GM23338 (cell line): ENCODE data around the gene DDX21. TPM values are rescaled to one million over a fixed set of nuclear protein-coding genes. Genes with fewer than 3 reads are reported as not detected.

ENCODE experiments used
- ATAC-seq: fragments of 200-7000 bp; cut with Tn5 transposase; 3 replicates; pipeline ENCODE4 v1.9.1; 2020
- DNase-seq: peaks from one replicate; pipeline ENCODE4 v3.0.0-alpha.2; 2015; ENCODE audit warnings: low spot score
- H2AFZ ChIP-seq: fragments of 200-600 bp; sonication (generic); 2 replicates; pipeline ENCODE4 v1.8.0; 2016; ENCODE audit warnings: antibody characterized with exemption, mild to moderate bottlenecking, moderate library complexity
- H3F3A ChIP-seq: fragments of 200-600 bp; sonication (generic); replicated peaks from 2 replicates; pipeline ENCODE4 v1.8.0; 2017; ENCODE audit warnings: antibody characterized with exemption, mixed run types, low read depth
- H3K27ac ChIP-seq: fragments of 200-600 bp; sonication (generic); 2 replicates; pipeline ENCODE4 v1.6.1; 2016; ENCODE audit warnings: low read depth
- H3K27me3 ChIP-seq: fragments of 200-600 bp; sonication (generic); 2 replicates; pipeline ENCODE4 v1.8.0; 2016; ENCODE audit warnings: mild to moderate bottlenecking, mixed run types, moderate library complexity; ENCODE audit not compliant: insufficient read depth
- H3K36me3 ChIP-seq: fragments of 200-600 bp; sonication (generic); 2 replicates; pipeline ENCODE4 v1.8.0; 2016; ENCODE audit warnings: mild to moderate bottlenecking; ENCODE audit not compliant: insufficient read depth
- H3K4me1 ChIP-seq: fragments of 200-600 bp; sonication (generic); 2 replicates; pipeline ENCODE4 v1.8.0; 2016; ENCODE audit warnings: mild to moderate bottlenecking, moderate library complexity; ENCODE audit not compliant: insufficient read depth
- H3K4me2 ChIP-seq: fragments of 200-600 bp; sonication (generic); 2 replicates; pipeline ENCODE4 v1.7.1; 2017; ENCODE audit warnings: mixed run types
- H3K4me3 ChIP-seq: fragments of 200-600 bp; sonication (generic); 2 replicates; pipeline ENCODE4 v1.6.1; 2016; ENCODE audit warnings: mixed run types
- H3K79me2 ChIP-seq: fragments of 200-600 bp; sonication (generic); replicated peaks from 2 replicates; pipeline ENCODE4 v1.8.0; 2017; ENCODE audit warnings: mild to moderate bottlenecking; ENCODE audit not compliant: insufficient read depth
- H3K9me2 ChIP-seq: fragments of 200-600 bp; sonication (generic); 2 replicates; pipeline ENCODE4 v1.8.0; 2017; ENCODE audit not compliant: insufficient read depth
- H4K20me1 ChIP-seq: fragments of 200-600 bp; sonication (generic); replicated peaks from 2 replicates; pipeline ENCODE4 v1.8.0; 2017; ENCODE audit warnings: mild to moderate bottlenecking; ENCODE audit not compliant: insufficient read depth
- H3K27ac Mint-ChIP-seq: 2 replicates; pipeline ENCODE4 v1.8.0; 2020; ENCODE audit warnings: inconsistent platforms, mild to moderate bottlenecking, moderate library complexity, mixed read lengths
- H3K27me3 Mint-ChIP-seq: 3 replicates; pipeline ENCODE4 v1.8.0; 2022; ENCODE audit warnings: low read depth, mild to moderate bottlenecking, moderate library complexity, mixed read lengths, inconsistent platforms; ENCODE audit not compliant: insufficient read depth, poor library complexity
- H3K36me3 Mint-ChIP-seq: 3 replicates; pipeline ENCODE4 v1.8.0; 2021; ENCODE audit warnings: low read depth, mild to moderate bottlenecking, inconsistent platforms, moderate library complexity, mixed read lengths
- H3K4me1 Mint-ChIP-seq: 3 replicates; pipeline ENCODE4 v1.8.0; 2020; ENCODE audit warnings: mild to moderate bottlenecking, inconsistent platforms, mixed read lengths
- H3K4me3 Mint-ChIP-seq: 3 replicates; pipeline ENCODE4 v1.8.0; 2021; ENCODE audit warnings: moderate library complexity, mild to moderate bottlenecking, inconsistent platforms, mixed read lengths
- H3K9me3 Mint-ChIP-seq: 3 replicates; pipeline ENCODE4 v1.8.0; 2020; ENCODE audit warnings: moderate library complexity, mild to moderate bottlenecking, inconsistent platforms, mixed read lengths
- CREB1 ChIP-seq: fragments of 250-450 bp; sonication (Bioruptor Pico); IDR thresholded peaks from 2 replicates; pipeline ENCODE4 v1.5.0; 2020; ENCODE audit warnings: low read depth, mild to moderate bottlenecking, moderate library complexity
- CTCF ChIP-seq, 2 experiments: fragments of 200-600 bp in 1 of 2; sonication (generic) in 1 of 2; conservative IDR thresholded peaks; 2 replicates each; pipeline versions ENCODE4 v1.5.1 to v1.6.1; 2016 to 2017; ENCODE audit warnings: antibody characterized with exemption in 2 of 2, low read depth in 2 of 2, mild to moderate bottlenecking in 2 of 2, moderate library complexity in 1 of 2
- EZH2 ChIP-seq: fragments of 200-600 bp; sonication (generic); IDR thresholded peaks from one replicate; pipeline ENCODE4 v1.8.0; 2017; ENCODE audit warnings: antibody characterized with exemption, mild to moderate bottlenecking, low read depth; ENCODE audit not compliant: unreplicated experiment
- EZH2phosphoT487 ChIP-seq: fragments of 200-600 bp; sonication (generic); IDR thresholded peaks from one replicate; pipeline ENCODE4 v1.8.1; 2018; ENCODE audit warnings: antibody characterized with exemption; ENCODE audit not compliant: unreplicated experiment
- JUNB ChIP-seq: IDR thresholded peaks from one replicate; pipeline ENCODE4 v1.6.1; 2016; ENCODE audit warnings: antibody characterized with exemption; ENCODE audit not compliant: unreplicated experiment
- NANOG ChIP-seq: IDR thresholded peaks from 2 replicates; pipeline ENCODE4 v1.6.1; 2016; ENCODE audit warnings: antibody characterized with exemption, borderline replicate concordance
- POLR2AphosphoS5 ChIP-seq: IDR thresholded peaks from 2 replicates; pipeline ENCODE4 v1.6.1; 2016; ENCODE audit warnings: antibody characterized with exemption, low read depth
- REST ChIP-seq: IDR thresholded peaks from one replicate; pipeline ENCODE4 v1.6.1; 2018; ENCODE audit warnings: antibody characterized with exemption; ENCODE audit not compliant: unreplicated experiment
- STAT1 ChIP-seq: IDR thresholded peaks from one replicate; pipeline ENCODE4 v1.6.1; 2016; ENCODE audit warnings: antibody characterized with exemption; ENCODE audit not compliant: unreplicated experiment
- ZNF114 ChIP-seq: fragments of 250-450 bp; sonication (Bioruptor Pico); IDR thresholded peaks from 2 replicates; pipeline ENCODE4 v1.5.0; 2020; ENCODE audit warnings: mild to moderate bottlenecking, moderate library complexity
- ZNF331 ChIP-seq: fragments of 250-450 bp; sonication (Bioruptor Pico); IDR thresholded peaks from 2 replicates; pipeline ENCODE4 v1.5.0; 2020; ENCODE audit warnings: low read depth, mild to moderate bottlenecking, moderate library complexity
- polyA plus RNA-seq: library from polyadenylated mRNA; unstranded; fragments of >200 nt; fragmentation: Nextera tagmentation; extraction: Ambion mirVana; gene quantifications from 2 replicates; pipeline ENCODE4 v1.2.1, GENCODE V29; 2016
- total RNA-seq: library from RNA; depleted of rRNA; stranded (reverse); fragments of >200 nt; shearing (Covaris generic); gene quantifications from 2 replicates; pipeline ENCODE4 v1.2.3, GENCODE V29; 2014
- TF ChIP-seq, protein P1 (sequence below): IDR thresholded peaks from 2 replicates; pipeline ENCODE4 v1.6.1; 2016; ENCODE audit warnings: antibody characterized with exemption
- TF ChIP-seq, protein P2 (sequence below): fragments of 250-450 bp; sonication (Bioruptor Pico); IDR thresholded peaks from 2 replicates; pipeline ENCODE4 v1.5.0; 2020; ENCODE audit warnings: mild to moderate bottlenecking, moderate library complexity

The DDX21 gene
- total and polyA plus RNA-seq, 2 experiments from 2014 or later = 138 to 209 TPM

GRCh38 chr10:69007260-69007659 is 51.3 kb downstream of the DDX21 start:
- no peaks in the 10 kb centered on the region for H3K9me2 ChIP-seq
- Mint-ChIP-seq H3K36me3 (peaks cover 21% of the 10 kb centered on the region; the same call in 2 of the 3 replicates), H3K4me3 (no peak overlapping the region), H3K9me3 (no peaks in the 10 kb centered on the region), H3K27me3 (no peaks in the 10 kb centered on the region), H3K27ac (no peak overlapping the region), H3K4me1 (no peaks in the 10 kb centered on the region)
- no peak for TF ChIP-seq ZNF114
- TF ChIP-seq JUNB = no peak
- no peak for TF ChIP-seq EZH2phosphoT487
- TF ChIP-seq NANOG = no peak
- TF ChIP-seq CTCF (conservative IDR thresholded peaks at IDR 0.05; ENCODE audit: low read depth in 2 of 2) = no peak
- no peak for TF ChIP-seq REST
- TF ChIP-seq ZNF331 = no peak
- TF ChIP-seq, protein P1, sequence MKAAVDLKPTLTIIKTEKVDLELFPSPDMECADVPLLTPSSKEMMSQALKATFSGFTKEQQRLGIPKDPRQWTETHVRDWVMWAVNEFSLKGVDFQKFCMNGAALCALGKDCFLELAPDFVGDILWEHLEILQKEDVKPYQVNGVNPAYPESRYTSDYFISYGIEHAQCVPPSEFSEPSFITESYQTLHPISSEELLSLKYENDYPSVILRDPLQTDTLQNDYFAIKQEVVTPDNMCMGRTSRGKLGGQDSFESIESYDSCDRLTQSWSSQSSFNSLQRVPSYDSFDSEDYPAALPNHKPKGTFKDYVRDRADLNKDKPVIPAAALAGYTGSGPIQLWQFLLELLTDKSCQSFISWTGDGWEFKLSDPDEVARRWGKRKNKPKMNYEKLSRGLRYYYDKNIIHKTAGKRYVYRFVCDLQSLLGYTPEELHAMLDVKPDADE = no peak
- TF ChIP-seq STAT1 = no peak
- TF ChIP-seq POLR2AphosphoS5 = no peak
- no peak for TF ChIP-seq CREB1 (CRISPR knock-in tag)
- TF ChIP-seq, protein P2, sequence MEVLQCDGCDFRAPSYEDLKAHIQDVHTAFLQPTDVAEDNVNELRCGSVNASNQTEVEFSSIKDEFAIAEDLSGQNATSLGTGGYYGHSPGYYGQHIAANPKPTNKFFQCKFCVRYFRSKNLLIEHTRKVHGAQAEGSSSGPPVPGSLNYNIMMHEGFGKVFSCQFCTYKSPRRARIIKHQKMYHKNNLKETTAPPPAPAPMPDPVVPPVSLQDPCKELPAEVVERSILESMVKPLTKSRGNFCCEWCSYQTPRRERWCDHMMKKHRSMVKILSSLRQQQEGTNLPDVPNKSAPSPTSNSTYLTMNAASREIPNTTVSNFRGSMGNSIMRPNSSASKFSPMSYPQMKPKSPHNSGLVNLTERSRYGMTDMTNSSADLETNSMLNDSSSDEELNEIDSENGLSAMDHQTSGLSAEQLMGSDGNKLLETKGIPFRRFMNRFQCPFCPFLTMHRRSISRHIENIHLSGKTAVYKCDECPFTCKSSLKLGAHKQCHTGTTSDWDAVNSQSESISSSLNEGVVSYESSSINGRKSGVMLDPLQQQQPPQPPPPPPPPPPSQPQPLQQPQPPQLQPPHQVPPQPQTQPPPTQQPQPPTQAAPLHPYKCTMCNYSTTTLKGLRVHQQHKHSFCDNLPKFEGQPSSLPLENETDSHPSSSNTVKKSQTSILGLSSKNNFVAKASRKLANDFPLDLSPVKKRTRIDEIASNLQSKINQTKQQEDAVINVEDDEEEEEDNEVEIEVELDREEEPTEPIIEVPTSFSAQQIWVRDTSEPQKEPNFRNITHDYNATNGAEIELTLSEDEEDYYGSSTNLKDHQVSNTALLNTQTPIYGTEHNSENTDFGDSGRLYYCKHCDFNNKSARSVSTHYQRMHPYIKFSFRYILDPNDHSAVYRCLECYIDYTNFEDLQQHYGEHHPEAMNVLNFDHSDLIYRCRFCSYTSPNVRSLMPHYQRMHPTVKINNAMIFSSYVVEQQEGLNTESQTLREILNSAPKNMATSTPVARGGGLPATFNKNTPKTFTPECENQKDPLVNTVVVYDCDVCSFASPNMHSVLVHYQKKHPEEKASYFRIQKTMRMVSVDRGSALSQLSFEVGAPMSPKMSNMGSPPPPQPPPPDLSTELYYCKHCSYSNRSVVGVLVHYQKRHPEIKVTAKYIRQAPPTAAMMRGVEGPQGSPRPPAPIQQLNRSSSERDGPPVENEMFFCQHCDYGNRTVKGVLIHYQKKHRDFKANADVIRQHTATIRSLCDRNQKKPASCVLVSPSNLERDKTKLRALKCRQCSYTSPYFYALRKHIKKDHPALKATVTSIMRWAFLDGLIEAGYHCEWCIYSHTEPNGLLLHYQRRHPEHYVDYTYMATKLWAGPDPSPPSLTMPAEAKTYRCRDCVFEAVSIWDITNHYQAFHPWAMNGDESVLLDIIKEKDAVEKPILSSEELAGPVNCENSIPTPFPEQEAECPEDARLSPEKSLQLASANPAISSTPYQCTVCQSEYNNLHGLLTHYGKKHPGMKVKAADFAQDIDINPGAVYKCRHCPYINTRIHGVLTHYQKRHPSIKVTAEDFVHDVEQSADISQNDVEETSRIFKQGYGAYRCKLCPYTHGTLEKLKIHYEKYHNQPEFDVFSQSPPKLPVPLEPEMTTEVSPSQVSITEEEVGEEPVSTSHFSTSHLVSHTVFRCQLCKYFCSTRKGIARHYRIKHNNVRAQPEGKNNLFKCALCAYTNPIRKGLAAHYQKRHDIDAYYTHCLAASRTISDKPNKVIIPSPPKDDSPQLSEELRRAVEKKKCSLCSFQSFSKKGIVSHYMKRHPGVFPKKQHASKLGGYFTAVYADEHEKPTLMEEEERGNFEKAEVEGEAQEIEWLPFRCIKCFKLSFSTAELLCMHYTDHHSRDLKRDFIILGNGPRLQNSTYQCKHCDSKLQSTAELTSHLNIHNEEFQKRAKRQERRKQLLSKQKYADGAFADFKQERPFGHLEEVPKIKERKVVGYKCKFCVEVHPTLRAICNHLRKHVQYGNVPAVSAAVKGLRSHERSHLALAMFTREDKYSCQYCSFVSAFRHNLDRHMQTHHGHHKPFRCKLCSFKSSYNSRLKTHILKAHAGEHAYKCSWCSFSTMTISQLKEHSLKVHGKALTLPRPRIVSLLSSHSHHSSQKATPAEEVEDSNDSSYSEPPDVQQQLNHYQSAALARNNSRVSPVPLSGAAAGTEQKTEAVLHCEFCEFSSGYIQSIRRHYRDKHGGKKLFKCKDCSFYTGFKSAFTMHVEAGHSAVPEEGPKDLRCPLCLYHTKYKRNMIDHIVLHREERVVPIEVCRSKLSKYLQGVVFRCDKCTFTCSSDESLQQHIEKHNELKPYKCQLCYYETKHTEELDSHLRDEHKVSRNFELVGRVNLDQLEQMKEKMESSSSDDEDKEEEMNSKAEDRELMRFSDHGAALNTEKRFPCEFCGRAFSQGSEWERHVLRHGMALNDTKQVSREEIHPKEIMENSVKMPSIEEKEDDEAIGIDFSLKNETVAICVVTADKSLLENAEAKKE (CRISPR knock-in tag) = no peak
- no peak for TF ChIP-seq EZH2
- ATAC-seq = no peak
- no peak overlapping the region for H3K4me3 ChIP-seq
- no peak overlapping the region for H3K4me2 ChIP-seq
- no peaks in the 10 kb centered on the region for H3F3A ChIP-seq
- no peaks in the 10 kb centered on the region; the same call in 1 of the 2 replicates for H3K79me2 ChIP-seq
- H3K27me3 ChIP-seq = no peaks in the 10 kb centered on the region
- no peaks in the 10 kb centered on the region for H3K4me1 ChIP-seq
- H4K20me1 ChIP-seq = 0 out of 2 replicates have a peak, but pooled peaks cover 8% of the 10 kb centered on the region
- H3K27ac ChIP-seq = no peak overlapping the region
- H2AFZ ChIP-seq = no peak overlapping the region
- peaks cover 24% of the 10 kb centered on the region for H3K36me3 ChIP-seq
- DNase-seq = no peak
